Measurements from ENCODE around the gene DAP3.

Gene DAP3

DNA sequence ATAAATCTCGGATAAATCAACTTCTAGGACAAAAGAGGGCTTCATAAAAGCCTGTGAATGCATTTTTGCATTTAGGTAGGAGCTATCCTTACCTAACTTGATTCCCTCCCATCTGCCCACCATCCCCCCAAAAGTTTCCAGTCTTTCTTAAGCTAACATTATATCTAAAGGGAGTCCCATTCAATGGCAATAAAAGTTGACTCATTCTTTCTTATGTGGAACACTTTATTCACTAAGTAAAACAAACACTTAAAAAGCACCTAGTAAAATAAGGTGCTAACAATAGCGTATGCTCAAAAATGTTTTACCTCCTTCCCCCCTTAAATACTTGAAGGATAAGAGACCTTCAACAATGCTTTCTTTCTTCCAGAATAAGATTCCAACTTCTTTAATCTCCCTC is 84.3 kb downstream of the DAP3 start:
- H3K4me3 ChIP-seq (ENCODE audit: low read depth, low read length) = no peak overlapping the region
- DNase-seq = no peak
- H3K36me3 ChIP-seq = peaks cover 99% of the 10 kb centered on the region
- no peak overlapping the region for H3K27ac ChIP-seq
- no peaks in the 10 kb centered on the region for H3K9me3 ChIP-seq (ENCODE audit: severe bottlenecking)
- TF ChIP-seq, protein P1, sequence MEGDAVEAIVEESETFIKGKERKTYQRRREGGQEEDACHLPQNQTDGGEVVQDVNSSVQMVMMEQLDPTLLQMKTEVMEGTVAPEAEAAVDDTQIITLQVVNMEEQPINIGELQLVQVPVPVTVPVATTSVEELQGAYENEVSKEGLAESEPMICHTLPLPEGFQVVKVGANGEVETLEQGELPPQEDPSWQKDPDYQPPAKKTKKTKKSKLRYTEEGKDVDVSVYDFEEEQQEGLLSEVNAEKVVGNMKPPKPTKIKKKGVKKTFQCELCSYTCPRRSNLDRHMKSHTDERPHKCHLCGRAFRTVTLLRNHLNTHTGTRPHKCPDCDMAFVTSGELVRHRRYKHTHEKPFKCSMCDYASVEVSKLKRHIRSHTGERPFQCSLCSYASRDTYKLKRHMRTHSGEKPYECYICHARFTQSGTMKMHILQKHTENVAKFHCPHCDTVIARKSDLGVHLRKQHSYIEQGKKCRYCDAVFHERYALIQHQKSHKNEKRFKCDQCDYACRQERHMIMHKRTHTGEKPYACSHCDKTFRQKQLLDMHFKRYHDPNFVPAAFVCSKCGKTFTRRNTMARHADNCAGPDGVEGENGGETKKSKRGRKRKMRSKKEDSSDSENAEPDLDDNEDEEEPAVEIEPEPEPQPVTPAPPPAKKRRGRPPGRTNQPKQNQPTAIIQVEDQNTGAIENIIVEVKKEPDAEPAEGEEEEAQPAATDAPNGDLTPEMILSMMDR (IDR thresholded peaks at IDR 0.05; ENCODE audit: low read depth, low read length) = no peak
- no peaks in the 10 kb centered on the region for H3K27me3 ChIP-seq (ENCODE audit: insufficient read depth, low read depth, severe bottlenecking)

DNA sequence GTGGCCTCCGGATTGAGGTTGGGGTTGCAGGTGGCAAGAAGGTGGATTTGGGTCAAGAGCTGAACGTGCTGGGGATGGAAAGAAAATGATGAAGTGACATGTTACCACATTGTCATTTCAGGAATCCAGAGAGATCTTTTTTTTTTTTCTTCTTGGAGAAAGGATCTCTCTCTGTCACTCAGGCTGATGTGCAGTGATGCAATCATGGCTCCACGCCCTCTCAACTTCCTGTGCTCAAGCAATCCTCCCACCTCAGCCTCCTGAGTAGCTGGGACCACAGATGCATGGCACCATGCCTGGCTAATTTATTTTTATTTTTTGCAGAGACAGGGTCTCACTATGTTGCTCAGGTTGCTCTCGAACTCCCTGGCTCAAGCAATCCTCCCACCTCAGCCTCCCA is 87.5 kb downstream of the DAP3 start:
- Histone ChIP-seq H3K9me3 (ENCODE audit: severe bottlenecking) (no peaks in the 10 kb centered on the region), H3K36me3 (peaks cover 85% of the 10 kb centered on the region), H3K27me3 (ENCODE audit: insufficient read depth, low read depth, severe bottlenecking) (no peaks in the 10 kb centered on the region), H3K27ac (no peak overlapping the region), H3K4me3 (ENCODE audit: low read depth, low read length) (no peak overlapping the region)
- TF ChIP-seq, protein P1 (IDR thresholded peaks at IDR 0.05; ENCODE audit: low read depth, low read length) = no peak
- DNase-seq = no peak

DNA sequence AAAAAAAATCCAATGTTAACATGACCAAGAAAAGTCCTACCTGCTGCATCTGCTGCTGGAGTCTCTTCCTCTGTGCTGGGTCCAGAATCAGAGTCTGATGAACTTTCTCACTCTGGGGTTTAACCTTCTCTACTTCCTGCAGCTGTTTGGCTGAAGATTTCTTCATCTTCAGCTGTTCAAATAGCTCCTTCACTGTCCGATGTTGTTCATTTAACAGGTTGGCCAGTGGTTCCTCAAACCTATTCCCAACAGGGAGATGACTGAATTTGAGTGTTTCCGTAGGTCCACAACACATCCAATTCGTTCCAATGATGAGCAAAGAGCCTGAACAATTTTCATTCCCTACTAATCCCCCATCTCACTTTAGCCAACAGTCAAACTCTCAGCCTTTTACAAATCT is 88.7 kb downstream of the DAP3 start:
- Histone ChIP-seq H3K9me3 (ENCODE audit: severe bottlenecking) (no peaks in the 10 kb centered on the region), H3K27me3 (ENCODE audit: insufficient read depth, low read depth, severe bottlenecking) (no peaks in the 10 kb centered on the region), H3K36me3 (peaks cover 84% of the 10 kb centered on the region), H3K4me3 (ENCODE audit: low read depth, low read length) (no peak overlapping the region), H3K27ac (no peak overlapping the region)
- TF ChIP-seq, protein P1 (IDR thresholded peaks at IDR 0.05; ENCODE audit: low read depth, low read length) = no peak
- no peak for DNase-seq

Data from WERI-Rb-1 (cell line).